PC-9 (cell line): ENCODE measurements around the gene PRR14. TPM values are rescaled to one million over a fixed set of nuclear protein-coding genes. Genes with fewer than 3 reads are reported as not detected.

ENCODE experiments used
- BruUV-seq: library from RNA; stranded (reverse); fragments of 400-500 nt; replicated peaks from 2 replicates; lab custom pipeline; 2021; lab: Mats Ljungman, UMichigan
- CTCF ChIA-PET: fragments of 300-600 bp; sonication (Branson Sonifier 250); formaldehyde crosslinking; loops from one replicate; lab custom pipeline; 2022; ENCODE audit warnings: antibody characterized with exemption; lab: Charles Lee
- POLR2A ChIA-PET: fragments of 300-600 bp; sonication (Branson Sonifier 250); formaldehyde crosslinking; loops from one replicate; lab custom pipeline; 2022; ENCODE audit warnings: antibody characterized with exemption; ENCODE audit not compliant: unreplicated experiment; lab: Charles Lee
- DNase-seq, 2 experiments: peaks; one replicate each; pipeline versions ENCODE4 v3.0.0 to v3.0.0-alpha.2; 2015 to 2022; ENCODE audit warnings: mixed read lengths in 1 of 2
- H2AFZ ChIP-seq: fragments of 200-600 bp; sonication (generic); 2 replicates; pipeline ENCODE4 v1.8.1; 2017; ENCODE audit warnings: antibody characterized with exemption
- H3F3A ChIP-seq: fragments of 200-600 bp; sonication (generic); 2 replicates; pipeline ENCODE4 v1.8.1; 2017; ENCODE audit warnings: antibody characterized with exemption, mild to moderate bottlenecking, low read depth; ENCODE audit not compliant: insufficient read depth
- H3K27ac ChIP-seq: fragments of 200-600 bp; sonication (generic); 2 replicates; pipeline ENCODE4 v1.6.1; 2016; ENCODE audit warnings: mixed run types
- H3K27me3 ChIP-seq: fragments of 200-600 bp; sonication (generic); 2 replicates; pipeline ENCODE4 v1.6.1; 2016; ENCODE audit warnings: low read depth, mixed run types; ENCODE audit not compliant: insufficient read depth
- H3K36me3 ChIP-seq: fragments of 200-600 bp; sonication (generic); 2 replicates; pipeline ENCODE4 v1.6.1; 2016; ENCODE audit warnings: low read depth, mixed run types
- H3K4me1 ChIP-seq: fragments of 200-600 bp; sonication (generic); replicated peaks from 2 replicates; pipeline ENCODE4 v1.6.1; 2016; ENCODE audit warnings: mixed run types; ENCODE audit not compliant: insufficient read depth
- H3K4me2 ChIP-seq: fragments of 200-600 bp; sonication (generic); 2 replicates; pipeline ENCODE4 v1.6.1; 2017; ENCODE audit warnings: mixed run types
- H3K4me3 ChIP-seq: fragments of 200-600 bp; sonication (generic); 2 replicates; pipeline ENCODE4 v1.6.1; 2016; ENCODE audit warnings: mixed run types
- H3K79me2 ChIP-seq: fragments of 200-600 bp; sonication (generic); 2 replicates; pipeline ENCODE4 v1.6.1; 2017; ENCODE audit warnings: low read depth, mixed run types
- H3K9me2 ChIP-seq: fragments of 200-600 bp; sonication (generic); 2 replicates; pipeline ENCODE4 v1.8.1; 2017; ENCODE audit warnings: mild to moderate bottlenecking; ENCODE audit not compliant: insufficient read depth
- H3K9me3 ChIP-seq: fragments of 200-600 bp; sonication (generic); 2 replicates; pipeline ENCODE4 v1.8.1; 2016; ENCODE audit warnings: low read depth; ENCODE audit not compliant: insufficient read depth
- H4K20me1 ChIP-seq: fragments of 200-600 bp; sonication (generic); 2 replicates; pipeline ENCODE4 v1.8.1; 2017; ENCODE audit not compliant: insufficient read depth
- EZH2 ChIP-seq: fragments of 200-600 bp; sonication (generic); IDR thresholded peaks from 2 replicates; pipeline ENCODE4 v1.8.0; 2017; ENCODE audit warnings: antibody characterized with exemption, low read depth
- intact Hi-C: fragments of 100-400 bp; cut with micrococcal nuclease; formaldehyde crosslinking; loops from one replicate; pipeline ENCODE4 v1.10.0; 2022; ENCODE audit not compliant: unreplicated experiment
- total RNA-seq: library from RNA; stranded (reverse); gene quantifications from 2 replicates; pipeline ENCODE4 v1.2.3, GENCODE V29; 2021
- TF ChIP-seq, protein P1 (sequence below): fragments of 200-600 bp; sonication (generic); conservative IDR thresholded peaks from 2 replicates; pipeline ENCODE4 v1.6.1; 2017; ENCODE audit warnings: mixed run types, antibody characterized with exemption, mild to moderate bottlenecking, moderate library complexity

PRR14 gene
- total RNA-seq, 1 experiment from 2014 or later = 67.3 TPM

DNA sequence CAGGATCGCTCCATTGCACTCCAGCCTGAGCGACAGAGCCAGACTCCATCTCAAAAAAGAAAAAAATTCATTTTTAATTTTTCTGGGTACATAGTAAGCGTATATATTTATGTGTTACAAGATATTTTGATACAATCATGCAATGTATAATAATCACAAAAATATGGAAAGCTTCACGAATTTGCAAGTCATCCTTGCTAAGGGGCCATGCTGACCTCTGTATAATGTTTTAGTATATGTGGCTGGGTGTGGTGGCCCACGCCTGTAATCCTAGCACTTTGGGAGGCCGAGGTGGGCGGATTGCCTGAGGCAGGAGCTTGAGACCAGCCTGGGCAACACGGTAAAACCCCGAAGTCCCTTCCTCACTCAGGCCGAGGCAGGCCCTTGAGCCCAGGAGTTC, 24.4 kb downstream of the PRR14 start:
- no peaks in the 10 kb centered on the region for H3K9me3 ChIP-seq
- H3K79me2 ChIP-seq = no peaks in the 10 kb centered on the region
- DNase-seq = no peak
- ChIA-PET CTCF (no interaction called here), POLR2A (no interaction called here)
- no peaks in the 10 kb centered on the region for H3K27me3 ChIP-seq
- no peaks in the 10 kb centered on the region for H3K4me1 ChIP-seq
- H3F3A ChIP-seq = peaks cover 2% of the 10 kb centered on the region; the same call in 1 of the 2 replicates
- 0 out of 2 replicates have a peak, but pooled peaks cover 6% of the 10 kb centered on the region for H4K20me1 ChIP-seq
- BruUV-seq = no TSS peak
- TF ChIP-seq, protein P1, sequence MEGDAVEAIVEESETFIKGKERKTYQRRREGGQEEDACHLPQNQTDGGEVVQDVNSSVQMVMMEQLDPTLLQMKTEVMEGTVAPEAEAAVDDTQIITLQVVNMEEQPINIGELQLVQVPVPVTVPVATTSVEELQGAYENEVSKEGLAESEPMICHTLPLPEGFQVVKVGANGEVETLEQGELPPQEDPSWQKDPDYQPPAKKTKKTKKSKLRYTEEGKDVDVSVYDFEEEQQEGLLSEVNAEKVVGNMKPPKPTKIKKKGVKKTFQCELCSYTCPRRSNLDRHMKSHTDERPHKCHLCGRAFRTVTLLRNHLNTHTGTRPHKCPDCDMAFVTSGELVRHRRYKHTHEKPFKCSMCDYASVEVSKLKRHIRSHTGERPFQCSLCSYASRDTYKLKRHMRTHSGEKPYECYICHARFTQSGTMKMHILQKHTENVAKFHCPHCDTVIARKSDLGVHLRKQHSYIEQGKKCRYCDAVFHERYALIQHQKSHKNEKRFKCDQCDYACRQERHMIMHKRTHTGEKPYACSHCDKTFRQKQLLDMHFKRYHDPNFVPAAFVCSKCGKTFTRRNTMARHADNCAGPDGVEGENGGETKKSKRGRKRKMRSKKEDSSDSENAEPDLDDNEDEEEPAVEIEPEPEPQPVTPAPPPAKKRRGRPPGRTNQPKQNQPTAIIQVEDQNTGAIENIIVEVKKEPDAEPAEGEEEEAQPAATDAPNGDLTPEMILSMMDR = no peak
- H3K4me3 ChIP-seq = no peak overlapping the region
- no peak overlapping the region for H3K27ac ChIP-seq
- H3K4me2 ChIP-seq = no peak overlapping the region
- no peak overlapping the region for H2AFZ ChIP-seq
- intact Hi-C loops = no loop called here
- H3K9me2 ChIP-seq = no peaks in the 10 kb centered on the region
- H3K36me3 ChIP-seq = no peaks in the 10 kb centered on the region

DNA sequence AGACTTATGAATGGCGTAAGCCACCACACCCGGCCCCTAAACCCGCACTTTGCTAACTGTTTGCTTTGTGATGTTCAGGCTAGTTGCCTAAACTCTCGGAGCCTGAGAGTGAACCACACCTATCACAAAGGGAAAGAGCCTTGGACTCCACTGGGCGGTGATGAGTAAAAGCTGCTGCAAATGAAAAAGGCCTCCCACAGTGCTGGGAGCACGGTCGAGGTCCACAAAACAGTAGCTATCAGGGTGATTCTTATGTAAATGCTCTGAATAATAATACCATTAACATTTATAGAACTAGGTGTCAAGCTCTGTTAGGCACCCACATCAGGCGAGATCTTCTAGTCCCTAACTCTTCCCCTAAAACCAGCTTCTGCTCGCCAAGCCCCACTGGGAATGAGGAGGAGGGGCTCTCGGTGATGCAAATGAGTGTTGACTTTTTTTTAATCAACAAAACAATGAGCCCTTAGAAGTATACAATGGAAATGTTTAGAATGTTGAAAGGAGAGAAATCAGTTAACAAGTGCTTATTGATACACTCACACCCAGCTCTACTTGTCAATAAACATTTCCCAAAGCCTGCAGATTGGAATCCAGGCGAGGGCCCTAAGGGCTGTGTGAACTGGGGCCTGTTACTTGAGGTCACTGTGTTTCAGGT, 27.3 kb downstream of the PRR14 start:
- Histone ChIP-seq H3K79me2 (no peaks in the 10 kb centered on the region), H3K9me2 (no peaks in the 10 kb centered on the region), H3K27ac (no peak overlapping the region), H2AFZ (no peak overlapping the region), H4K20me1 (no peaks in the 10 kb centered on the region), H3F3A (no peaks in the 10 kb centered on the region), H3K4me1 (no peaks in the 10 kb centered on the region), H3K27me3 (no peaks in the 10 kb centered on the region), H3K4me3 (no peak overlapping the region), H3K9me3 (no peaks in the 10 kb centered on the region), H3K36me3 (no peaks in the 10 kb centered on the region), H3K4me2 (no peak overlapping the region)
- BruUV-seq = no TSS peak
- no peak for DNase-seq
- TF ChIP-seq EZH2 = no peak
- TF ChIP-seq, protein P1 = no peak
- ChIA-PET POLR2A (interaction anchor here (0.7 kb wide), 1 partner anchor 40 kb away, joined by 7 read pairs; no protein-coding TSS in a partner anchor), CTCF (interaction anchor here (0.6 to 0.7 kb wide), 2 partner anchors 236 to 446 kb away, joined by 3 to 4 read pairs; no protein-coding TSS in a partner anchor)
- intact Hi-C loops = no loop called here

DNA sequence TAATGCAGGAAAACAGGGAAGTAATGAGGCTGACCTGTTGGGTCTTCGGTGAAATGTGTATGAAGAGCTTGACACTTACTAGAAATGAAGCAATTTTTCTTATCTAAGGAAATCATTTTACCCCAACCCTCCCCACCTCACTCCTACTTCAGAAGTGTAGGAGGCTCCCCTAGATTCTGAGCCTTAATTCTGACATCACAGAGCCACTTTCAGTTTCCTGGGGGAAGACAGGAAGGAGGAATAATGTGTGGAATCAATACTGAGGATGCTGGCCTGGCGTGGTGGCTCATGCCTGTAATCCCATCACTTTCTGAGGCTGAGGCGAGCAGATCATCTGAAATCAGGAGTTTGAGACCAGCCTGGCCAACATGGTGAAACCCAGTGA, 27.8 kb downstream of the PRR14 start:
- no peaks in the 10 kb centered on the region for H3K79me2 ChIP-seq
- intact Hi-C loops = no loop called here
- TF ChIP-seq, protein P1 = no peak
- TF ChIP-seq EZH2 = no peak
- H3K9me2 ChIP-seq = no peaks in the 10 kb centered on the region
- no peak overlapping the region for H3K4me2 ChIP-seq
- H3F3A ChIP-seq = no peaks in the 10 kb centered on the region
- no peak overlapping the region for H3K27ac ChIP-seq
- no peaks in the 10 kb centered on the region for H3K4me1 ChIP-seq
- BruUV-seq = no TSS peak
- no peaks in the 10 kb centered on the region for H3K36me3 ChIP-seq
- H2AFZ ChIP-seq = no peak overlapping the region
- no peak for DNase-seq
- POLR2A ChIA-PET = no interaction called here
- CTCF ChIA-PET = interaction anchor here (0.6 kb wide), 1 partner anchor 236 kb away, joined by 3 read pairs; no protein-coding TSS in a partner anchor
- H3K4me3 ChIP-seq = no peak overlapping the region
- H3K9me3 ChIP-seq = no peaks in the 10 kb centered on the region
- H3K27me3 ChIP-seq = no peaks in the 10 kb centered on the region
- H4K20me1 ChIP-seq = no peaks in the 10 kb centered on the region
